Upper lobe of left lung (tissue), 4 donors: ENCODE results near the gene ANKRD52.

Experiments used
- CTCF ChIP-seq, 6 experiments: fragments of 450-650 bp in 4 of 6; fragments of 200-600 bp in 2 of 6; sonication (generic) in 2 of 6; IDR thresholded peaks; one replicate each; pipeline ENCODE4 v1.5.1; 2016 to 2019; ENCODE audit warnings: antibody characterized with exemption in 6 of 6
- EP300 ChIP-seq, 4 donors: sonication (generic); formaldehyde crosslinking; IDR thresholded peaks; one replicate each; pipeline ENCODE4 v1.5.1; 2017; ENCODE audit warnings: antibody characterized with exemption in 4 of 4, control low read depth in 2 of 4
- POLR2A ChIP-seq, 4 donors: fragments of 450-650 bp; IDR thresholded peaks; one replicate each; pipeline ENCODE4 v1.5.1; 2016 to 2017; ENCODE audit warnings: antibody characterized with exemption in 4 of 4, mild to moderate bottlenecking in 2 of 4
- POLR2AphosphoS5 ChIP-seq, 2 donors: sonication (generic); formaldehyde crosslinking; IDR thresholded peaks; one replicate each; pipeline ENCODE4 v1.5.1; 2017; ENCODE audit warnings: antibody characterized with exemption in 2 of 2

GRCh38 chr12:56204275-56204674, 53.9 kb downstream of the ANKRD52 start:
- no peak for TF ChIP-seq POLR2AphosphoS5 (IDR thresholded peaks at IDR 0.05)
- no peak for TF ChIP-seq CTCF (IDR thresholded peaks at IDR 0.05)
- TF ChIP-seq POLR2A (IDR thresholded peaks at IDR 0.05) = no peak
- TF ChIP-seq EP300 (IDR thresholded peaks at IDR 0.05) = no peak
